Measurements from ENCODE around the gene NOS3. TPM values are rescaled to one million over a fixed set of nuclear protein-coding genes. Genes with fewer than 3 reads are reported as not detected.

Gene NOS3
- total RNA-seq, 1 donor from 2014 or later: 0.86 TPM

GRCh38 chr7:150988230-150989226, 2.3 kb upstream of the NOS3 start:
- peak; percentile 90 for TF ChIP-seq CTCF (IDR thresholded peaks at IDR 0.05; ENCODE audit: partially characterized antibody, unreplicated experiment)
- Mint-ChIP-seq H3K4me3 (ENCODE audit: unreplicated experiment) (peak overlapping the region; percentile 64), H3K27ac (ENCODE audit: unreplicated experiment) (peak overlapping the region; percentile 77), H3K9me3 (ENCODE audit: unreplicated experiment) (peaks cover 22% of the 10 kb centered on the region), H3K36me3 (ENCODE audit: unreplicated experiment) (peaks cover 20% of the 10 kb centered on the region), H3K27me3 (ENCODE audit: unreplicated experiment) (peaks cover 16% of the 10 kb centered on the region), H3K4me1 (ENCODE audit: low read depth, unreplicated experiment) (peaks cover 13% of the 10 kb centered on the region)
- peak; percentile 92 for DNase-seq

GRCh38 chr7:150989456-150989855, 1.4 kb upstream of the NOS3 start:
- peaks cover 24% of the 10 kb centered on the region for H3K9me3 Mint-ChIP-seq (ENCODE audit: unreplicated experiment)
- no peak overlapping the region for H3K27ac Mint-ChIP-seq (ENCODE audit: unreplicated experiment)
- H3K4me3 Mint-ChIP-seq (ENCODE audit: unreplicated experiment): peak overlapping the region; percentile 46
- no peak for TF ChIP-seq CTCF (IDR thresholded peaks at IDR 0.05; ENCODE audit: partially characterized antibody, unreplicated experiment)
- H3K27me3 Mint-ChIP-seq (ENCODE audit: unreplicated experiment): peaks cover 15% of the 10 kb centered on the region
- peaks cover 20% of the 10 kb centered on the region for H3K36me3 Mint-ChIP-seq (ENCODE audit: unreplicated experiment)
- DNase-seq: no peak
- peaks cover 15% of the 10 kb centered on the region for H3K4me1 Mint-ChIP-seq (ENCODE audit: low read depth, unreplicated experiment)

- no peak for TF ChIP-seq CTCF (IDR thresholded peaks at IDR 0.05; ENCODE audit: partially characterized antibody, unreplicated experiment)
- Mint-ChIP-seq H3K27me3 (ENCODE audit: unreplicated experiment) (peaks cover 12% of the 10 kb centered on the region), H3K4me3 (ENCODE audit: unreplicated experiment) (no peak overlapping the region), H3K4me1 (ENCODE audit: low read depth, unreplicated experiment) (peaks cover 14% of the 10 kb centered on the region), H3K27ac (ENCODE audit: unreplicated experiment) (no peak overlapping the region), H3K36me3 (ENCODE audit: unreplicated experiment) (peaks cover 20% of the 10 kb centered on the region), H3K9me3 (ENCODE audit: unreplicated experiment) (peaks cover 22% of the 10 kb centered on the region)
- no peak for DNase-seq
These were observed 1.3 kb downstream of the NOS3 start for GRCh38 chr7:150992051-150992640.

- peak; percentile 63 for DNase-seq
- peak overlapping the region; percentile 68 for H3K27ac Mint-ChIP-seq (ENCODE audit: unreplicated experiment)
- peaks cover 10% of the 10 kb centered on the region for H3K4me1 Mint-ChIP-seq (ENCODE audit: low read depth, unreplicated experiment)
- peaks cover 20% of the 10 kb centered on the region for H3K36me3 Mint-ChIP-seq (ENCODE audit: unreplicated experiment)
- H3K9me3 Mint-ChIP-seq (ENCODE audit: unreplicated experiment): peaks cover 22% of the 10 kb centered on the region
- H3K4me3 Mint-ChIP-seq (ENCODE audit: unreplicated experiment): no peak overlapping the region
- TF ChIP-seq CTCF (IDR thresholded peaks at IDR 0.05; ENCODE audit: partially characterized antibody, unreplicated experiment): no peak
- H3K27me3 Mint-ChIP-seq (ENCODE audit: unreplicated experiment): peaks cover 13% of the 10 kb centered on the region
These were observed 2.1 kb downstream of the NOS3 start for GRCh38 chr7:150992833-150993302.

Measured in glutamatergic neuron (in vitro differentiated cells).